GM18870 (cell line): Measurements from ENCODE around the gene NPHP4.

Source experiments
- ATAC-seq: cut with Tn5 transposase; IDR thresholded peaks from one replicate; pipeline ENCODE4 v1.9.1; 2021; ENCODE audit warnings: moderate library complexity; ENCODE audit not compliant: unreplicated experiment

Gene NPHP4

DNA sequence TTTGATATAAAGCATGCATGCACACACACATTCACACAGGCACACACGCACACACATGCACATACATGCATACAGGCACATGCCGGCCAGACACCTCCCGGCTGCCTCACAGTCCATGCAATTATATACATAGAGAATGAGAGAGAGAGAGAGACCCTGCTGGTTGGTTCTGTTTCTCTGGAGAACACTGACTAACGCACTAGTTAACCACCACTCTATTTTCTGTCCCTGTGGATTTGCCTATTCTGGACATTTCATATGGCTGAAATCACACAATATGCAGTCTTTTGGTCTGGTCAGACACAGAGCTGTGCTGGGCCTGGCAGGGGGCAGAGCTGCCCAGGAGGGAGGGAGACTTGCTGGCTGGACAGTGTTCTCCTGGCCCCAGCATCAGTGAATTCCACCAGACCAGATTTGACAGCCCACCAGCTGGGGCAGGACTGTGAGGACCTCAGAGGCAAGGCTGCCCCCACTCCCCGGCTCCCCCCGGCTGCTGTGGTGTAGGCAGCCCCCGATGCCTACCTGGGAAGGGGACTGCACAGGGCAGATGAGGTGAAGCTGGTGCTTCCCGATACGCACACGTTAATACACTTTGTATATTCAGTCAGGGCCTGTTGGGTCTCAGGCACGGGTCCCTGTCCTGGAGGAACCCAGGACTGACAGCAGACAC is 152.2 kb downstream of the NPHP4 start:
- ATAC-seq = no peak

DNA sequence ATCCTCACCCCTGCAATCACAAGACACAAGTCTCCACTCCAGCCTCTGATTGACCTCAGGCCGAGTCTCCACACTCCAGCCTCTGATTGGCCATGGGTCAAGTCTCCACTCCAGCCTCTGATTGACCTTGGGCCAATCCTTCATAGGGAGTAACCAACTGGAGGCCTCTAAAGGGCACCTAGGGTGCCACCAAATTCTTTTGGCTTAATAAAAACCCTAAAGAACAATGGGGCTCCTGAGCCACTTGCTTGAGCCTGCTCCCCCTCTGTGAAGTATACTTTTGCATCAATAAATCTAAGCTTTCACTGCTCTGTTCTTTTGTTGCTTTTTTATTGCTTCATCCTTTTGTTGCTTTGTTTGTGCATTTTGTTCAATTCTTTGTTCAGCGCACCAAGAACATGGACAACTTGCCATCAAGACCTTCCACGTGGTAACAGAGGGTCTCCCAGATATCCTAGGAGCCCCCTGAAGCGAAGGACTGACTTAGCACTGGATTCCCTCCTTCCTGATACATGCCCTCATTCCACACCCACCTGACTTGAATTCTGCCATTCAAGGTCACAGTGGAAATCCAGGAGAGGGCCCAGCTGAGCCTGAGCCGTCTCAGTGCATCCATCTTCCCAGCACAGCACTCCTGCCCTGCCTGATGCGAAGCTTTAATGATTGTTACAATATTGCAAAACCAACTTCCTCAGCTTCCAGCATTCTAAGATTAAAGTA is 152.9 kb downstream of the NPHP4 start:
- ATAC-seq = no peak

DNA sequence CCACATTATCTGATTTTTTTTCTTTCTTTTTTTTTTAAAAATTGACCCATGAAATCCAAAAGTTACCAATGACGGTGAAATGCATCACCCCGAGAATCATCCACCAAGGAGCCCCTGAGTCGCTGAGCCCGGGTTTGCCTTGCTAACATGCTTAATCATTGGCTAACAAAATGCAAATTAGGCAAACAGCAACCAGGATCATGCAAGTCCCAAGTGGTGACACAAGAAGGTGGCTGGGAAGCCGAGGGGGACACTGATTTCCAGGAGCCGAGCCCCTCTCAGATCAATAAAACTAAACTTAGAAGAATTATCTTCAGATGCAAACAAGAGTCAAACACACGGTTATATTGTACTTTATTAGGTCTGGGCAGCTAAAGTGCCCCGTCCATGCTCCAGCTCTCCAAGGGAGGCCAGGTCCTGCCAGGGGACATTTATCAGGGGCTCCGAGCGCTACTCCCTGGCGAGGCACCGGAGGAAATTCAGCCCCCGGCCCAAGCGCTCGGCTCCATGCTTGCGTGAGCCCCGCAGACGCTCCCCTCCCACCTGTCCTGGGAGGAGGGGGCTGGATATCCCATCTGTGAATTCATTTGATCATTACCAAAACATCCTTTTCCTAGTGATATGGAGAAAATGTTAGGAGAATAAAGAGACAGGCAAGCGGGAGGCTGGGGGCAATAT is 154.1 kb downstream of the NPHP4 start:
- no peak for ATAC-seq

DNA sequence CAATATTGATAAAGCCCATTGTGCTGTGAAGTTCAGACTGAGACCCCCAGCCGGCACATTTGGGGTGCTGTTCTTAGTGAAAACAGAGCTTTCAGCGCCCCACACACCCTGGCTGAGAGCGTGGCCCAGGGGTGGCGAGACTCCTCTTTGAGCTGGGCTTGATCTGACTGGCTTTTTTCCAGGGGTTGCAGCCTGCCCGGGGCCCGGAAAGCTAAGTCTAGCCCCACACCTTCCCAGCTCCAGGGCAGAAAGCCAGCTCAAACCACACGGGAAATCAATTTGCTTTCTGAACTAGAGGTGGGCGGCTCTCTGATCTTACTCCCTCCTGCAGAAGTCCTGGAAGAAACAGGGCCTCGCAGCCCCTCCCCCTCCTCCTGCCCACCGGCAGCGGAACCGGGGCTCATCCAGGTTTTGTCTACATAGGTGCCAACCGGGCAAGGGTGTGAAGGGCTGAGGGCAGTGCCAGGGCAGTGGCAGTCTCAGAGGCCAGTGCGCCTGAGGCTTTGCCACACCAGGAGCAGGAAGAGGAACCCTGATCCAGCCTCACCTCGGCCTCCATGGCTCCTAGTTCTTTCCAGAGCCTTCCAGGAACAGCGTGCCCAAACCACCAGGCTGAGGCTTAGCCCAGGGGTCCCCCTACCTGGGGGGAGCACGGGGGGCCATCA is 155.3 kb downstream of the NPHP4 start:
- ATAC-seq = no peak

DNA sequence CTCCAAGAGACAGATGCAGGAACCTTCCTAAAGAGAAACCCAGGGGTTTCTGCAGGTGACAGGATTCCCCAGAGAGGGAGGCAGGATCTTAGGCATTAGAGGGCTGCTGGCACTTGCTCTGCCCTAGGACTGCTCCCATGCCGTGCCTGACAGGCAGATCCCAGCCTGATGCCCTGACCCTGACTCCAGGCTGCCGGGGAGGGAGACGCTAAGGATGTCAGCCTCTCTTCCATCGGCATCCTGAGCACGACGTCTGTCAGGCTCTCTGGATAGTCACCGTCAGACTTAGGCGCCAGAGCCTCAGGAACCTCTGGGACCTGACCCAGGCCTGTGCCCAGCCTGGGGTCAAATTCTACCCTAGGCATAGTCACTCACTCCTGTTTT is 157.1 kb downstream of the NPHP4 start:
- ATAC-seq = no peak

DNA sequence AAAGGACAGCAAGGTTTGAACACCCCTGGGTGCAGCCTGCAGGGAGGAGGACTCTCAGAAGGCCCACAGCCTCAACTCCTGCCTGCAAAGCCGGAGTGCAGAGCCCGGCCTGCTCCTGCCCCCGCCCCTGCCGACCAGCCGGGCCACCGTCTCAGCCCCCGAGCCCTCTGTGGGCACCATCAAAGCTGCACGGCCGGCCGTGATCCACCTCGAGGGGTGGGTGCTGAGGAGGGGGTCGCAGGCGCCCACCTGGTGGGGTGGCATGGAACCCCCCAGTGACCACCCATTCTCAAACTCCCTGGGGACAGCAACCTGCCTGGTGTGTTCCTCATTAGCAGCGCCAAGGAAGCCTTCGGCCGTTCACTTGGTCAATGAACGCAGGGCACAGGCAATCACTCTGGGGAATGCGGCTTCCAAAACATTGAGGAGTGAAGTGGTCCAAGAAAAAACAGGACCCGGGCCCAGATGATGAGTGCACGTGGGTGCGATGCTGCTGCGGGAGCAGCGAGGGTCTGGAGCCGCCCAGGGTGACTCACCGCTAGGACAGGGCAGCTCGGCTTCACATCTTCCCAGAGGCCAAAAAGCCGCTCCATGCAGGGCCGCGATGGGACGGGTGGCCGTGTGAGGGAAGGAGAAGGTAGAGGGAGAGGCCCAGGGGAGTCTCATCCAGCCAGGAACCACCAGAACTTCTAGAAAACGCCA is 157.6 kb downstream of the NPHP4 start:
- ATAC-seq = no peak

DNA sequence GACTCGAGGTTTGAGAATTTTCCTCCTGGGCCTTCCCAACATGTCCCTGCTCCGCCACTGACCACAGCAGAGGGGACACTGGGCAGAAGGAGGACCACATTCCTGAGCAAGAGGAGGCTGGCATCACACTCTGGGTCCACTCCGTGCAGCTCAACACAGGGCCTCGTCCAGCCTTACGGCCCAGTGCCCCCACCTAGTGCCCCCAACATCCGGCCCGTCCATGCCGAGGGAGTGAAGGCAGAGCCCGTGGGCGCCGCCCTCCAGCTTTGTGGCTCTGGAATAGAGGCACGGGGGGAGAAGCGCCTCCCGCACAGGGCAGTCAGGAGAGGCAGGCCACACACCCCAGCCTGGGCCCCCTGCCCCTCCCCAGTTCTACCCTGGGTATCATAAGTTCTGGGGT is 158.3 kb downstream of the NPHP4 start:
- ATAC-seq = no peak

DNA sequence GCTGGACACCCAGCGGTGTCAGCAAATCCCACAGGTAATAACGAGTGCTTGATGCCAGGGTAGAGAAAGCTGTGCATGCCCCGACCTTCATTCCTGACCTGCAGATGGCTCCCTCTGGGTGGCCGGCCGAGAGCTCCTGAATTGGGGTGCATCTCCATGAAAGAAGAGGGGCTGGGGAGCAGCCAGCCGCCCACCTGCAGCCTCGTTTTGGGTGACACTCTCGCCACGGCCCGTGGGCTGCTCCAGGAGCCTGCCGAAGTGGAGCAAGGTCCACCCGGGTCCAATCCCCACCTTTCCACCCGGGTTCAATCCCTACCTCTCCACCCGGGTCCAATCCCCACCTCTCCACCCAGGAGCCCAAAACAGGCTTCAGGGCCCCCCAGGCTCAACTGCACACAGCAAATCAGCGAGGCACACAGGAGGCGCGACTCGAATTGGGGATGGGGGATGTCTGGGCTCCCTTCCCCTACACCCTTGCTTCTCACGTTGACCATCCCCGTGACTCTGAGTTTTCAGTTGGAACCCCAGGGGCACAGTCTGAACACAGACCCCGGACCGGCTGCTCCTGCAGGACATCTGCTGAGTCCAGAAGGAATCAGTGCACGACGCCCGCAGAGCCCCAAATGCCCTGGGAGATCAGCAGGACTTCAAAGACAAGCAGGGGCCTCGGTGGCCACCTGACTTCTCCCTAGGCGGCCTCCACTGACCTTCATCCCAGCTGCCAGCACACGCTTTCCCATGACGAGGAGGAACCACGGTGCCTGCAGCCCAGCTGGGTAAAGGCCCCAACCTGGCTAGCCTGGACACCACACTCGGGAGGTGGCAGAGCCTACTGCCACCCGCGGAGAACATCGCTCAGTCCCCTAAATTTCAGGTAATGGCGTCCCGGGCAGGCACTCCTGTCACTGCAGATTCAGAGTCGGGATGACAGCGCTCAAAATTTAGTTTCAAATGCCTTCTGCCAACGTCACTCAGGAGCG is 159.0 kb downstream of the NPHP4 start:
- no peak for ATAC-seq

DNA sequence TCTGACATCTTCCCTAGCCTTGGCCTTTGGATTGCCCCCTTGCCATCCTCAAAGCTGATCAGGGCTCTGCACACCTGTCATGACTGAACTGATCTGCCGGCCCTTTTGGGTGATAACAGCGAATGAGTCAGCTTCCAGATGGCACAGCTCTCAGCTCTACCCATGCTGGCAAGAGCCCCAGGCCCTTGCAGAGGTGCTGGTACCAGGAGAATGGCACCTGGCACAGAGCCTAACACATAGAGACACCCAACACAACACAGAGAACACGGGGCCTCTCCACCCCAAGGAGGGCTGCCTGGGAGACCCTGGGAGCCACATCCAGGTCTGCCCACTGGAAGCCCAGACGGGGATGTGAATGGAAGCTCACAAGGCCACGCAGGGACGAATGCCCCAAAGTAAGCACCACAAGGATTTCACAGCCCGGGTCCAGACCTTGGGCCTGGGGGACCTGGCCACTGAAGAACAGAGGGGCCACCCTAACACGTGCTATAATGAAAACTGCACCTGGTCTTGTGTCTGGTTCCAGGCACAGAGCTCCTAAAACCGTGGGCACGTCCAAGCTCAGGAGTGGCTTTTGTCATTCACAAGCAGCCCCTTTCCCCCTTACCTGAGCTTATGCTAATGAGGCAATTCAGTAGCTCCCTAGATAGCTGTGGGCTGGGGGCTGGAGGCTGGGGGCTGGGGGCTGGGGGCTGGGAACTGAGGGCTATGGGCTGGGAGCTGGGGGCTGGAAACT is 160.5 kb downstream of the NPHP4 start:
- ATAC-seq = no peak

DNA sequence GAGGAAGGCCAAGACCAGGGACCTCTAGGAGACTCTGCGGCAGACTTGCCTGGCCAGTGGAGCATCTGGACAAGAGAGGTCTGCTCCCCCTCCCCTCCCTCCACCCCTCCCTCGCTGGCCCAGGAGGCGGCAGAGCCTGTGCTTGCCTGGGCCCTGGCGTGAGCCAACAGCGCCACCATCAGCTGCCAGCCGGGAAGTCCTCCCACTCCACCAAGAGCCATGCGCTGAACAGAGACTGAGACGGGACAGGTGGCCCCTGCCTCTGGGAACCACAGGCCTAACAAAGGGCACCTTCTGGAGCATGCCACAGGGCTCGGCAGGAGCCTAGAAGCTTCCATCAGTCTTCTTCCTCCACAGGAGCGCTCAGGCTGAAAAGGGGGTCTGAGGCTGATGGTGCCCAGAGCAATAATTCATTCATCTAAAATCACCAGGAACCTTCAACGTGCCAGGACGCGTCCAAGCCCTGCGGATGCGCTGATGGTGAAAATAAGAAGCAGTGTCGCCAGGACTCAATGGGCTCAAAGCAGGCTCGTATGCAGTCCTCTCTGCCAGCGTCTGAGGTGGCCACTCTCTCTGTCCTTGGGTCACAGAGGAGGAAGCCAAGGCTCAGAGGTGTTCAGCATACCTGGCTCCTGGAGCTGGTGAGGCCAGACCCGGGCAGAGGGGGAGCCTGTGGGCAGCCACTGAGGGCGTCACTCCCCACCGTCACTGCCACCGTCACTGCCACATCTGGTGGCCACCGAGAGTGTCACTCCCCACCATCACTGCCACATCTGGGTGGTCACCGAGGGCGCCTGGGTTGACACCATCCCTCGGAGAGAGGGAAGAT is 161.2 kb downstream of the NPHP4 start:
- ATAC-seq = no peak

DNA sequence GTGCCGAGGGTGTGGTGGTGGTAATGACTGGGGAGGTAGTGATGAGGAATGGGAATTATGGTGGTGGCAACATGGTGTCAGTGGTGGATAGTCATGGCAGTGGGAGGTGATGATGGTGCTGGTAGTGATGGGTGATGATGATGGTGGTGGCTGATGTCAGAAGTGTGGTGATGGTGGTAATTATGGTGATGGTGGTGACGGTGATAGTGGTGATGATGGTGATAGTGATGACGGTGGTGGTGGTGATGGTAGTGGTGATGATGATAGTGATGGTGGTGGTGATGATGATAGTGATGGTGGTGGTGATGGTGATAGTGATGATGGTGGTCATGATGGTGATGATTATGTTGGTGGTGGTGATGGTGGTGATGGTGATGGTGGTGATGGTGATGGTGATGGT is 162.8 kb downstream of the NPHP4 start:
- no peak for ATAC-seq

DNA sequence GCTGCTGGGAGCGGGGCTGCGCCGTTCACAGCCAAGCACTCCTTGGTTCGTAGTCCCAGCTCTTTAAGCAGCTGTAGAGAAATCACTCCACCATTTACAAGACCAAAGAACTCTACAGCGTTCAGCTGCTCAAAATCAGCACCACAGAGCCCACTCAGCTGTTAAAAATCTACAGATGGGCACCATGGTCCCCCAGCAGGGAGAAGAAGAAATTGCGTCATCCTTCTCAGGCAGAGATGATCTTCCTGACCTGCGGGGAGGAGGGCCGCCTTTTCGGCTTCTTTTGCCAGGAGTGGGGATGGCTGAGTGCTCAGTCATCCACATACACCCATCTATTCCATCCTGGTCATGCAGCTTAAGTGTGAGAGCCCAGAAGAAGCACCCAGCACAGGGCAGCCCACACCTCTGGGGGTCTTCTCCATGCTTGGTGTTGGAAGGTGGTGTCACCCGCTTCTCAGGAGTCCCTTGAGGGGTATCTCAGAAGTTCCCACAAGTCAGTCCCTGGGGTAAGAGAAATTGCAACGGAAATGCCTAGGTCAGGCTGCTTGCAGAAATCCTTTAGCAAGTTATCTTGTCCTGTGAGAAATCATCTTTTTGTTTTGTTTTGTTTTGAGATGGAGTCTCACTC is 163.8 kb downstream of the NPHP4 start:
- no peak for ATAC-seq

DNA sequence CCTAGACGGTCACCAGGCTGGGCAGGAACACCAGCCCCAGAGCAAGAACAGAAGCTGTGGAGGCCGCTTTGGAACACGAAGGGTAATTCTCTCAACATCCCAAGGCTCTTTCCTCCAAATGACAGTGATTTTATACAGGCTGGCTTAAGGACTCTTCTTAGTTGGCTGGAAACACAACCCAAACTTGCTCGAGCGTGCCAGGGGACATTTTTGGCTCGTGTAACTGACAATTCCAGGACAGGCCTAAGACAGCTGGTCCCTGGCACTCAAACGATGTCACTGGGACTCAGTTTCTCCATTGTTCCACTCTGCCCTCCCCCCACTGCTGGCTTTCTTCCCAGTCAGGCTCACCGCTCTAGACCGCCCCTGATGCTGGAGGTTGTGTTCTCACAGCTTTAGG is 164.7 kb downstream of the NPHP4 start:
- no peak for ATAC-seq

DNA sequence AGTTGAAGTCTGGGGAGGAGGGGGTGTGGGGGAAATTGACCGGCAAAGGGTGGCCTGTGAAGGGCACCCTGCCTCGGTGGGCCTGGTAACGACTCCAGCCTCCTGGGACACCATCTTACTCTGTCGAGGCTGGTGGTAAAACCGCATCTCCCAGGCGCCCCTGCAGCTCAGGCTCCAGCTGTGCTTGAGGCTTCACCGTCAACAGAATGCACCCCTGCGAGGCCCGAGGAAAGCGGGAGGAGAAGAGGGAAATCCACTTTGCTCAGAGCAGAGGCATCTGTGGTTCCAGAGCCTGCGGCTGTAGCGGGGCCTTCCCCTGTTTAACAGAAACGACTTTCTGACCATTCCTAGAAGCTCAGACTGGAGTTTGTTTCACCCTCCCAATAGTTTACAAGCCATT is 165.6 kb downstream of the NPHP4 start:
- no peak for ATAC-seq

DNA sequence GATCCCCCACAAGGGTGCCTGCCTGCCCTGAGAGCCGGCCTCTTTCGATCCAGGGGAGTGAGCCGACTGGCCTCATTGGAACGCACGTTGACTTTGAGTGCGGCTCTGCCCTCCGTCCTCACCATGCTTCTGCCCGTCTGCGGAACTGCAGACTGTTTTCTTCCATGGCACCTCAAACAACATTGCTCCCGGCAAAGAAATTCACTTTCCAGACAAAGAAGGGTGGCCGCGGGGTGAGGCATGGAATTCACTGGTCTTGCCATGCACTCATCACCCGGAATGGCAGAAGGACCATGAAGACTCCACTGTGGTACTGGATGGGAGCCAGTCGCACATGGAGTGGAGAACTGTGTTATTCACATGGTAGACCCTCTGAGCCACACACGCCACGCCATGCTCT is 169.5 kb downstream of the NPHP4 start:
- no peak for ATAC-seq

DNA sequence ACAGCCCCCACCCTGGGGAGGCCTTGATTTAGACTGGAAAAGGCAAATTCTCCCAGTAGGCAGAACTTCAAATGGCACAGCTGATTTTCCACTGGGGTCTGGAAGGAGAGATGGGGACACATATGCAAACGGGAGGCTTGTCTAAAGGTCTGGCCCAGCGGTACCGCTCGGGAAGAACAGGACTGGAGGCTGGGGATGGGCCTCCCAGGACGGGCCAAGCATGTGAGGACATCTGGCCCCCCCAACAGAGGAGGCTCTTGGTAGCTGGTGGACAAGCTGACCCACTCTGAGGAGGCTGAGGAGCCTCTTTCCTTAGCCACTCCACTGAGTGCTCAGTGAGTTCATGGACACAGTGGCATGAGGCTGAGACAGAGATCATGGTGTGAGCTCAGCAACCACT is 170.0 kb downstream of the NPHP4 start:
- ATAC-seq = no peak

DNA sequence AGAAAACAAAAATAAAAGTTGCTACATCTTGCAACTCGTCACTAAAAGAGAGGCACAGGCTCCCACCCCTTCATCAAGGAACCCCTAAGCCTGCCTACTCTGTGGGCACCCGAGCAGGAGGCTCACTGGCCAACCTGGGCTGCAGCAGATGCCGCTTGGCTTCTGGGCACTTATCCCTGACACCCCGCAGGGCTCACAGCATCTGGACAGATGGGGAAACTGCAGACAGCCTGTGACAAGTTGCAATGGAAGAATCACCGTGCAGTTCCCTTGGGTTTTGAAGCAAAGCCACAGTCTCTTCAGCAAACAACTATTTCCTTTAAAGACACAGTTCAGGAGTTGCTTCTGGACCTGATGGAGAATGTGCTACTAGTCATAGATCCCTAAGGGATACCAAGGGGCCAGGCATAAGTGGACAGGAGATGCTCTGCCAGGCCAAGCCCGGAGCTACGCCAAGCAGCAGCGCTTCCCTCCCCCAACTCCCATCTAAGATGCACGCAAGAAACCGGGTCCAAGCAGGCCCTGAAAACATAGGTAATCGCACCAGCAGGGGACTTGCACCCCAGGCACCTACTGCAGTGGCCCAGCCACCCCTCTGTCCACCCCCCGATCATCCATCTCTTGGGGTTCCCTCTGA is 170.6 kb downstream of the NPHP4 start:
- no peak for ATAC-seq

DNA sequence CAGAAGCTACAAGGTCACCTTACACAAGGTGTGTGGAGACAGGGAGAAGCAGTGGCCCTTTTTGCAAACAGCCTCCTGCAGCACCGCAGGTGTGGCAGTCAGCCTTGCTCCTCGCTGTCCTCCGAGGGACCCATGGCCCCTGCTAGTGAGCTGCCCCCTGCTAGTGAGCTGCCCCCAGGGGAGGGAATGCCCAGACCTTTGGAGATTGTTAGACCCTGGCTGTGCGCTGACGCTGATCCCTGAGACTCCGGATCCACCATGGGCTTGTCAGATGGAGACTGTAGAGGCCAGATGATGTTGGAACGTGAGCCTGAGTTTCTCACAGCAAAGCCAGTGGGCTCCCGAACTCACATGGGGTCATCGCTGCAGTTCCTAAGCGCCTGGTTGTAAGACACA is 172.2 kb downstream of the NPHP4 start:
- ATAC-seq = no peak
